GM18511 (cell line): ENCODE measurements around the gene NKAIN2.

Experiments
- ATAC-seq: cut with Tn5 transposase; IDR thresholded peaks from one replicate; pipeline ENCODE4 v1.9.1; 2021; ENCODE audit warnings: mild to moderate bottlenecking, moderate library complexity; ENCODE audit not compliant: unreplicated experiment

NKAIN2 gene

DNA sequence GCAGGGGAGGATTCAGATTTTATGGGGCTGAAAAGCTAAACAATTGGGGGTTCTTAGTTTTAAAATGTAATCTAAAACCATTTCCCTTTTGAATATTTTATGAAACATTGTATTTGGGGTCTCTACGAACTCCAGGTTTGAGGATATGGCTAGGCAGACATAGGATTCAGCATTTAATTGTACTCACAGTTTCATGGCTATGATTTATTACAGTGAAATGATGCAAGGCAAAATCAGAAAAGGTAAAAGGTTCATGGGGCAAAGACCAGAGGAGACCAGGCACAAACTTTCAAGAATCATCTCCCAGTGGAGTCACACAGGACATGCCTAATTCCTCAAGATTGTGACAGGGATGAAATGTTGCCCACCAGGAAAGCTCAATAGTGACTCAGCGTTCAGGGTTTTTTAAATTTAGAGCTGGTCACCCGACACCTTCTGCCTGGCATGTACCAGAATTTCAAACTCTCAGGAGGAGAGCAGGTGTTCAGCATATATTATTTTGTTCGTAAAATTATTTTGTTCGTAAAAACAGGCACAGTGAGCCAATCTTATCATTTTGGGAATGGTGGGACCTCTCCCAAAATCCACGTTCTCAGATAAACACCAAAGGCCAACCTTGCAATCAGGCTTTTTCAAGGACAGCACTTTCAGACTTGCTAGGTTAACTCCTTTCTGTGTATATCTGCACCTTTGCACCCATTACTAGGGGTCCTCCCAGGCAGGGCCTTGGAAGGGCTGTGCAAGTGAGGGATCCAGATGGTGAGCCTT, 270.3 kb downstream of the NKAIN2 start:
- ATAC-seq: no peak

GRCh38 chr6:124074606-124075005, 270.9 kb downstream of the NKAIN2 start:
- ATAC-seq: no peak

GRCh38 chr6:124076336-124077048, 272.8 kb downstream of the NKAIN2 start:
- no peak for ATAC-seq

DNA sequence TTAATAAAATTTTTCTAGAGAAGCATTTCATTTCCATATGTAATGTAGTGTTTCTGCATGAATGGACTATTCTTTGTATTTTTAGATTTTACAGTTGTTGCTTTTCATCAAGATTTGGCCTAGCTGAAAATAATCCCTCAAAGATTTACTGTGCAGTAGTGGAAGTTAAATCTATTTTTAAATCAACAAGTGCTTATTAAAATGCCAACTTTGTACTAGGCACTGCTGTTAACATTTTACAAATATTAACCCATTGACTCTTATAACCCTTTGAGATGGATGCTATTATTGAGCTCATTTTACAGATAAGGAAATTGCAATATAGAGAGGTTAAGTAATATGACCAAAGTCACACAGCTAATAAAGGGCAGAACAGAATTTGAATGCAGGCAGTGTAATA, 274.5 kb downstream of the NKAIN2 start:
- ATAC-seq: no peak

DNA sequence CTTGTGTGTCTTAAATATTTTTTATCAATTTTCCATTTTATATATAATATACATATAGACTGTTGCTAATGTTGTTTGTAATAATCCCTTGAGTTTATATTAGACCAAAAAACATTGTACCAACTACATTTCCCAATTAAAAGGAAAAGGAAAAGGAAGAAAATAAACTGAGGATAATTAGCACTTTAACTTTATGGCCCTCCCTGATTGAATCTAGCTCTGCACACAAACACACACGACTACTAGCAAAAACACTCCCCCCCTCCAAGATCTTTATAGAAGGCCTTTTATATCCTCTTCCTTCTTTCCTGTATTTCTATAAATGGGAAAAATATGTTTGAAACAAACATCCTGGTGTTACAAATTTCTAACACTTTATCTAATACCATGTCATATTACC, 276.8 kb downstream of the NKAIN2 start:
- no peak for ATAC-seq

- ATAC-seq: no peak
Observed at GRCh38 chr6:124090491-124090890, 286.8 kb downstream of the NKAIN2 start.

- ATAC-seq: no peak
Observed at GRCh38 chr6:124099520-124099919, 295.9 kb downstream of the NKAIN2 start.

DNA sequence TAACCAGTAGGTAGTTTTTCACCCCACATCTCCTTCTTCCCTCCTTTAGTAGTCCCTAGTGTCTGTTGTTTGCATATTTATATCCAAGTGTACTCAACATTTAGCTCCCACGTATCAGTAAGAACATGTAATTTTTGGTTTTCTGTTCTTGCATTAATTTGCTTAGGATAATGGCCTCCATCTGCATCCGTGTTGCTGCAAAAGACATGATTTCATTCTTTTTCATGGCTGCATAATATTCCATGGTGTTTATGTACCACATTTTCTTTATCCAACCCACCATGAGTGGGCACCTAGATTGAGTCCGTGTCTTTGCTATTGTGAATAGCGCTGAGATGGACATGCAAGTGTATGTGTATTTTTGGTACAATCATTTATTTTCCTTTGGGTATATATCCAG, 306.8 kb downstream of the NKAIN2 start:
- ATAC-seq: no peak

GRCh38 chr6:124119596-124119995, 315.9 kb downstream of the NKAIN2 start:
- no peak for ATAC-seq

- ATAC-seq: no peak
Observed at GRCh38 chr6:124123617-124124209, 320.0 kb downstream of the NKAIN2 start.

GRCh38 chr6:124131259-124131658, 327.6 kb downstream of the NKAIN2 start:
- ATAC-seq: no peak

DNA sequence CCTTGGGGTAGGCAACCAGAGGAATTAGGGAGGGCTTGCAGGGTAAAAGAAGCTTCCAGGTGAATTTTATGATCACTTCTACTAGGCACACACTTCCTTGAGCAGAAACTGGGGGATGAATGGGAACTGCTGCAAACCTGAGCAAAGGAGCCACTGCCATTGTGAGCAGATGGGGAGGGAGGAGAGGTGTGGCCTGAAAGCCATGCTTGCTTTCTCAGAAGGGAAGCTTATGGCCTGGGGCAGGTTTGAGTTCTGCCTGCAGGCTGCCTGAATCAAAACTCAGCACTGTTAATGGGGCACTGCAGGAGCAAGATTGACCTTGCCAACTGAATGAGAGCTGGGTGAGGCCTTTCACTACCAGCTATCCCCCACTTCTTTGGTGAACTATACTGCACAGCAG, 328.1 kb downstream of the NKAIN2 start:
- no peak for ATAC-seq

GRCh38 chr6:124132256-124132655, 328.6 kb downstream of the NKAIN2 start:
- ATAC-seq: no peak

- ATAC-seq: no peak
Observed at GRCh38 chr6:124142852-124143251, 339.2 kb downstream of the NKAIN2 start.

- ATAC-seq: no peak
Observed at GRCh38 chr6:124143435-124143834, 339.8 kb downstream of the NKAIN2 start.

DNA sequence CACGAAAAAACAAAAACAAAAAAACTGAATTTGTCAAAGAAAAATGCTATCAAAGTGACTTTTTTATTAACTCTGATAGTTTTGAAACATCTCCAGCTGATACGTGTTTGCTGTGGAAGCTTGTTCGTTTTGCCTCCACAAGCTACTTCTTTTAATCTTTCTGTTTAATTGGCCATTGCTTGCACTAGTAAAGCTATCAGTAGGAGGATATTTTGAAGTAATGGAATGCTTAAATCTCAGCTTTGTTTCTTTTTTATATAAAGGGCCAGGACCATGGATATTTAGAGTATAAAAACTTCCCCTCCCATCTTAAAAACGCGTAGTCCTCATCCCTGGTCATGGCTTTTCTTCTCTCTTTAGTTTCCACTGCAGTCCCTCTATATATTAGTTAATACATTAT, 344.0 kb downstream of the NKAIN2 start:
- no peak for ATAC-seq

- no peak for ATAC-seq
Observed at GRCh38 chr6:124148236-124148957, 344.7 kb downstream of the NKAIN2 start.

- no peak for ATAC-seq
Observed at GRCh38 chr6:124149646-124150045, 346.0 kb downstream of the NKAIN2 start.

- no peak for ATAC-seq
Observed at GRCh38 chr6:124158024-124158423, 354.4 kb downstream of the NKAIN2 start.

GRCh38 chr6:124163676-124164075, 360.0 kb downstream of the NKAIN2 start:
- no peak for ATAC-seq

- ATAC-seq: no peak
Observed at GRCh38 chr6:124164343-124164742, 360.7 kb downstream of the NKAIN2 start.
